B cell (primary cell): ENCODE data around the gene ARID3A.

Experiments used
- CTCF ChIP-seq: fragments of 200-600 bp; IDR thresholded peaks from one replicate; pipeline ENCODE4 v1.8.0; 2022; ENCODE audit warnings: antibody characterized with exemption, mild to moderate bottlenecking
- EZH2 ChIP-seq: IDR thresholded peaks from 2 replicates; pipeline ENCODE4 v1.6.1; 2012; ENCODE audit warnings: borderline replicate concordance, low read depth, mild to moderate bottlenecking, moderate library complexity, low read length; ENCODE audit not compliant: insufficient read depth, poor library complexity, severe bottlenecking

- TF ChIP-seq CTCF, result no peak
- no peak for TF ChIP-seq EZH2
These were observed 28.4 kb downstream of the ARID3A start for GRCh38 chr19:954272-954671.
